Retinal pigment epithelial cell (primary cell): ENCODE data around the gene FLNB.
"Not testable (repeated sequence)": the region's sequence is repeated elsewhere in the genome, so short reads cannot be mapped to it uniquely, and the experiment has no call there.

Experiments
- DNase-seq: peaks from one replicate; pipeline ENCODE4 v3.0.0-alpha.2; 2010; ENCODE audit warnings: low read depth
- H3K4me3 ChIP-seq: 2 replicates; pipeline ENCODE4 v1.5.1; 2011; ENCODE audit warnings: mild to moderate bottlenecking, low read length, control low read depth, moderate library complexity
- TF ChIP-seq, protein P1 (sequence below): conservative IDR thresholded peaks from 2 replicates; pipeline ENCODE4 v1.5.1; 2011; ENCODE audit warnings: low read depth, low read length, control low read depth, inconsistent platforms

The FLNB gene

GRCh38 chr3:58200121-58200709 is 192.0 kb downstream of the FLNB start:
- DNase-seq: no peak
- TF ChIP-seq, protein P1, sequence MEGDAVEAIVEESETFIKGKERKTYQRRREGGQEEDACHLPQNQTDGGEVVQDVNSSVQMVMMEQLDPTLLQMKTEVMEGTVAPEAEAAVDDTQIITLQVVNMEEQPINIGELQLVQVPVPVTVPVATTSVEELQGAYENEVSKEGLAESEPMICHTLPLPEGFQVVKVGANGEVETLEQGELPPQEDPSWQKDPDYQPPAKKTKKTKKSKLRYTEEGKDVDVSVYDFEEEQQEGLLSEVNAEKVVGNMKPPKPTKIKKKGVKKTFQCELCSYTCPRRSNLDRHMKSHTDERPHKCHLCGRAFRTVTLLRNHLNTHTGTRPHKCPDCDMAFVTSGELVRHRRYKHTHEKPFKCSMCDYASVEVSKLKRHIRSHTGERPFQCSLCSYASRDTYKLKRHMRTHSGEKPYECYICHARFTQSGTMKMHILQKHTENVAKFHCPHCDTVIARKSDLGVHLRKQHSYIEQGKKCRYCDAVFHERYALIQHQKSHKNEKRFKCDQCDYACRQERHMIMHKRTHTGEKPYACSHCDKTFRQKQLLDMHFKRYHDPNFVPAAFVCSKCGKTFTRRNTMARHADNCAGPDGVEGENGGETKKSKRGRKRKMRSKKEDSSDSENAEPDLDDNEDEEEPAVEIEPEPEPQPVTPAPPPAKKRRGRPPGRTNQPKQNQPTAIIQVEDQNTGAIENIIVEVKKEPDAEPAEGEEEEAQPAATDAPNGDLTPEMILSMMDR: no peak
- no peak overlapping the region for H3K4me3 ChIP-seq

GRCh38 chr3:58200846-58201355 is 192.7 kb downstream of the FLNB start:
- DNase-seq: no peak
- H3K4me3 ChIP-seq: no peak overlapping the region
- TF ChIP-seq, protein P1: no peak

DNA sequence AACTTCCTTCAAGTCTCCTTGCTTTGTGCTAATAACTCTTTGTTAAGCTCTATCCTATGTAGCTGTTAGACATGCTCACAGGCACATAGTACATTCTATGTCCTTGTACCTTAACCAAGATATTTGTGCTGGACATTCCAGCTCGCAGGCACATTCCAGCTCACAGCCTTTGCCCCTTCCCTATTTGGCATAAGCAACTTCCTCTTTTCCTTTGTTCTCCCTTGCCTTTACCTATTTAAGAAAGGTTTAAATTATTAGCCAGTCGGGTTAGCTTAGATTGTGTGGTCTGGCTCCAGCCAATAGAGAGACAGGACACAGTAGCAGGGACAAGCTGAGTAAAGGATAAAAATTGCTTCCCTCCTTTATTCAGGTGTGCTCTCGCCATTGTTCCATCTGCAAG is 193.2 kb downstream of the FLNB start:
- not testable (repeated sequence) for DNase-seq, H3K4me3 ChIP-seq

GRCh38 chr3:58202917-58203360 is 194.7 kb downstream of the FLNB start:
- TF ChIP-seq, protein P1: no peak
- no peak for DNase-seq
- H3K4me3 ChIP-seq: no peak overlapping the region

GRCh38 chr3:58203541-58203940 is 195.3 kb downstream of the FLNB start:
- no peak for DNase-seq
- no peak overlapping the region for H3K4me3 ChIP-seq
- TF ChIP-seq, protein P1: no peak

DNA sequence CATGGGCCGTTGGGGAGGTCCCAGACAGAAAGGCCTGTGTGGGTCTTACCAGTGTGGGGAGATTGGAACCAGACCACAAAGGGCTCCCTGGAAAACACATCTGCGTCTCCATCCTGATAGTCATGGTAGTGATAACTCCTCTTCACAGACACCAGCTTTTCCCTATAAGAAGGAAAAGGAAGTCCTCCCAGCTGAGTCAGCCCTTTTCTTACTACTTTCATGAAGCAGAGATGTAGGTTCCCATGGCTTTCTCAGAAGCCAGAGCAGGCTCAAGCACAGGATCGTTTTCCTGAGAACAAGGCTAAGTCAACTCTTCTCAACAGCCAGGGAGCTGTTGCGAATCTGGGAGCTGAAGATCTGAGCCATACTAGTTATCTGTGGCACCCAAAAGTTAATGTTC is 196.5 kb downstream of the FLNB start:
- TF ChIP-seq, protein P1: no peak
- no peak overlapping the region for H3K4me3 ChIP-seq
- no peak for DNase-seq

DNA sequence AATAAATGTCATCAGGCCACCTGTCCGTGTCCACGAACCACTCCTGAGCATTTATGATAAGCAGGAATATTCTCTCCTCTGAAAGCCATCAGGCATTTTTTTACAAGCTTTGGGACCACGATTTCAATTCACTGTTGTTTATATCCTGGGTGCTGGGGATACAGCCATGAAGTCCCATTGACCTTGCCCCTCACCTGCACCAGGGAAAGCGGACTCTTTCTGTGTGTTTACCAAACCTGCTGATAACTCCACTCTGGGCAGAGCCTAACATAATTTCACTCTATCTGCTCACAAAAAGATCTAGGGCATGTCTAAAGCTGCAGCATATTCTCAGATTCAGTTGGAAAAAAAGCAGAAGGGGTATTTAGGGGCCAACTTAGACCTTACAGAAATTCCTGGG is 197.8 kb downstream of the FLNB start:
- TF ChIP-seq, protein P1: no peak
- no peak overlapping the region for H3K4me3 ChIP-seq
- DNase-seq: no peak
